Gastroesophageal sphincter (tissue), 4 donors: Measurements from ENCODE around the gene CDC42BPB. TPM values are rescaled to one million over a fixed set of nuclear protein-coding genes. Genes with fewer than 3 reads are reported as not detected.

Source experiments
- ATAC-seq: fragments of 150-250 bp; one replicate; pipeline ENCODE4 v1.9.1; 2016; ENCODE audit warnings: mild to moderate bottlenecking, moderate library complexity
- H3K27ac ChIP-seq, 4 donors: fragments of 200-600 bp; sonication (generic) in 3 of 4; 1 replicate in 3 of 4; 2 replicates in 1 of 4; pipeline ENCODE4 v1.5.1; 2016 to 2019
- H3K27me3 ChIP-seq: fragments of 200-600 bp; sonication (generic); one replicate; pipeline ENCODE4 v1.5.1; 2019
- H3K36me3 ChIP-seq, 2 donors: fragments of 200-600 bp; sonication (generic); one replicate each; pipeline ENCODE4 v1.5.1; 2019; ENCODE audit warnings: control low read depth in 1 of 2
- H3K4me1 ChIP-seq, 3 donors: fragments of 200-600 bp; sonication (generic); 1 replicate in 2 of 3; 2 replicates in 1 of 3; pipeline ENCODE4 v1.5.1; 2016 to 2019; ENCODE audit warnings: control low read depth in 2 of 3
- H3K4me3 ChIP-seq, 2 donors: fragments of 200-600 bp; sonication (generic); one replicate each; pipeline ENCODE4 v1.5.1; 2019; ENCODE audit warnings: mild to moderate bottlenecking in 1 of 2, moderate library complexity in 1 of 2
- H3K9me3 ChIP-seq, 3 donors: fragments of 200-600 bp; sonication (generic); one replicate each; pipeline ENCODE4 v1.5.1; 2017 to 2019; ENCODE audit warnings: control low read depth in 2 of 3
- EP300 ChIP-seq: sonication (generic); formaldehyde crosslinking; IDR thresholded peaks from one replicate; pipeline ENCODE4 v1.6.1; 2017; ENCODE audit warnings: antibody characterized with exemption, mild to moderate bottlenecking
- POLR2A ChIP-seq, 2 donors: fragments of 450-650 bp; IDR thresholded peaks; one replicate each; pipeline ENCODE4 v1.6.1; 2017; ENCODE audit warnings: antibody characterized with exemption in 2 of 2, mild to moderate bottlenecking in 2 of 2, moderate library complexity in 1 of 2
- POLR2AphosphoS5 ChIP-seq: sonication (generic); formaldehyde crosslinking; IDR thresholded peaks from one replicate; pipeline ENCODE4 v1.6.1; 2017; ENCODE audit warnings: antibody characterized with exemption
- WGBS, 2 donors: methylation state at CpG; one replicate each; pipeline ENCODE4 v1.1.5; 2018; ENCODE audit warnings: low coverage in 1 of 2; 5-methylcytosine and 5-hydroxymethylcytosine counted together
- total RNA-seq, 4 donors: library from RNA; depleted of rRNA; stranded (reverse); fragments of >200 nt; gene quantifications; one replicate each; pipeline ENCODE4 v1.1.0, GENCODE V29; 2016
- TF ChIP-seq, protein P1 (sequence below), 4 experiments: fragments of 200-600 bp in 2 of 4; fragments of 450-650 bp in 2 of 4; sonication (generic) in 1 of 4; IDR thresholded peaks; one replicate each; pipeline ENCODE4 v1.5.1; 2017 to 2019; ENCODE audit warnings: antibody characterized with exemption in 4 of 4, mild to moderate bottlenecking in 2 of 4, moderate library complexity in 2 of 4

The CDC42BPB gene
- total RNA-seq, 4 donors from 2014 or later: 86.7 to 151 (median 97.3) TPM

DNA sequence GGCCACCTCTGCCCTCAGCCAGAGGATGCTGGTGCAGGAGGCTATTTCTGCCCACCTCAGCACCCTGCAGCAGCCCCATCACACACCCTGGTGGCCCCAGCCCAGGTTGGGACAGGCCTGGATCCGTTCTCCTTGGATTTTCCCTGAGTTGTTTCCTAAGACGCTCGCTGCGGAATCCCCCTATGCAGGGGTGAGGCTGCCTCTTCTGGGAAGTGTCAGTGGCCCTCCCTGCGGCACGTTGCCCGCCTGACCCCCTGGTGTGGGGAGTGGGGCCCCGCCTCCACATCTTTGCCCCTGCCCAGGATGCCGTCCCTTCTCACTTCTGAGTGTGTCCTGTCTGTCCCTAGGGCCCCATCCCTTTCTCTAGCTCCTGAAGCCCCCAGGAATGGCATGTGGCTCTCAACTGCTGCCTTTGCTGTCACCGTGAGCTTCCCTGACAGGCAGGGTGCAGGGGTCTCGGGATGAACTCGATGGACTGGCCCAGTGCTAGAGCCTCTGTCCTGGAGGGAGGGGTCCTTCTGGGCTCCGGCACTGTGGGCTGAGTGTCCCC, 36.6 kb upstream of the CDC42BPB start:
- no peaks in the 10 kb centered on the region for H3K9me3 ChIP-seq
- peak overlapping the region in 1 of 2 donors; percentile 30 for H3K4me3 ChIP-seq
- H3K27ac ChIP-seq: peak overlapping the region in 3 of 4 donors; percentile 62 to 79 (median 75)
- no peak for ATAC-seq
- H3K36me3 ChIP-seq: no peaks in the 10 kb centered on the region
- no CpG with 5 or more reads among the region's 13 CpGs for WGBS, 2 donors
- H3K4me1 ChIP-seq: peaks cover 0 to 21% (median 13%) of the 10 kb centered on the region in 3 donors
- H3K27me3 ChIP-seq: peaks cover 14% of the 10 kb centered on the region
- peak in 1 of 2 donors; percentile 9 for TF ChIP-seq POLR2A (IDR thresholded peaks at IDR 0.05)
- no peak for TF ChIP-seq EP300

DNA sequence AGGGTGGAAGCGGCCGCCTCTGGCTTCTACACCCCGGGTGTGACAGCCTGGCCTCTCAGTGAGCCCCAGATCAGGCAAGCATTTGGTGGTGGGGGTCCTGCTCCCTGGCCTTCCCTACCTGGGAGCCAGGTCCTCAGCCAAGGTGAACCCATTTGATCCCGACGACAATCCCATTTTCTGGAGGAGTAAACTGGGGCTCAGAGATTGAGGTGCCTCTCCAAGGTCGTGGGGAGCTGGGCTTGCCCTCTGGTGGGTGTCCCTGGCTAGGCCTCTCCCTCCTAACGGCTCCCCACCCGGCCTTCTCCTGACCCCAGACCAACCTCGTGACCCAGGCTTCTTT, 34.5 kb upstream of the CDC42BPB start:
- Histone ChIP-seq H3K4me1 (peaks cover 0 to 20% (median 13%) of the 10 kb centered on the region in 3 donors), H3K27ac (peak overlapping the region in 3 of 4 donors; percentile 41 to 71 (median 64)), H3K4me3 (peak overlapping the region; percentile 40 to 60), H3K9me3 (no peaks in the 10 kb centered on the region), H3K27me3 (peaks cover 15% of the 10 kb centered on the region), H3K36me3 (no peaks in the 10 kb centered on the region)
- no CpG with 5 or more reads among the region's 9 CpGs for WGBS, 2 donors
- TF ChIP-seq, protein P1, sequence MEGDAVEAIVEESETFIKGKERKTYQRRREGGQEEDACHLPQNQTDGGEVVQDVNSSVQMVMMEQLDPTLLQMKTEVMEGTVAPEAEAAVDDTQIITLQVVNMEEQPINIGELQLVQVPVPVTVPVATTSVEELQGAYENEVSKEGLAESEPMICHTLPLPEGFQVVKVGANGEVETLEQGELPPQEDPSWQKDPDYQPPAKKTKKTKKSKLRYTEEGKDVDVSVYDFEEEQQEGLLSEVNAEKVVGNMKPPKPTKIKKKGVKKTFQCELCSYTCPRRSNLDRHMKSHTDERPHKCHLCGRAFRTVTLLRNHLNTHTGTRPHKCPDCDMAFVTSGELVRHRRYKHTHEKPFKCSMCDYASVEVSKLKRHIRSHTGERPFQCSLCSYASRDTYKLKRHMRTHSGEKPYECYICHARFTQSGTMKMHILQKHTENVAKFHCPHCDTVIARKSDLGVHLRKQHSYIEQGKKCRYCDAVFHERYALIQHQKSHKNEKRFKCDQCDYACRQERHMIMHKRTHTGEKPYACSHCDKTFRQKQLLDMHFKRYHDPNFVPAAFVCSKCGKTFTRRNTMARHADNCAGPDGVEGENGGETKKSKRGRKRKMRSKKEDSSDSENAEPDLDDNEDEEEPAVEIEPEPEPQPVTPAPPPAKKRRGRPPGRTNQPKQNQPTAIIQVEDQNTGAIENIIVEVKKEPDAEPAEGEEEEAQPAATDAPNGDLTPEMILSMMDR (IDR thresholded peaks at IDR 0.05): no peak
- no peak for ATAC-seq

DNA sequence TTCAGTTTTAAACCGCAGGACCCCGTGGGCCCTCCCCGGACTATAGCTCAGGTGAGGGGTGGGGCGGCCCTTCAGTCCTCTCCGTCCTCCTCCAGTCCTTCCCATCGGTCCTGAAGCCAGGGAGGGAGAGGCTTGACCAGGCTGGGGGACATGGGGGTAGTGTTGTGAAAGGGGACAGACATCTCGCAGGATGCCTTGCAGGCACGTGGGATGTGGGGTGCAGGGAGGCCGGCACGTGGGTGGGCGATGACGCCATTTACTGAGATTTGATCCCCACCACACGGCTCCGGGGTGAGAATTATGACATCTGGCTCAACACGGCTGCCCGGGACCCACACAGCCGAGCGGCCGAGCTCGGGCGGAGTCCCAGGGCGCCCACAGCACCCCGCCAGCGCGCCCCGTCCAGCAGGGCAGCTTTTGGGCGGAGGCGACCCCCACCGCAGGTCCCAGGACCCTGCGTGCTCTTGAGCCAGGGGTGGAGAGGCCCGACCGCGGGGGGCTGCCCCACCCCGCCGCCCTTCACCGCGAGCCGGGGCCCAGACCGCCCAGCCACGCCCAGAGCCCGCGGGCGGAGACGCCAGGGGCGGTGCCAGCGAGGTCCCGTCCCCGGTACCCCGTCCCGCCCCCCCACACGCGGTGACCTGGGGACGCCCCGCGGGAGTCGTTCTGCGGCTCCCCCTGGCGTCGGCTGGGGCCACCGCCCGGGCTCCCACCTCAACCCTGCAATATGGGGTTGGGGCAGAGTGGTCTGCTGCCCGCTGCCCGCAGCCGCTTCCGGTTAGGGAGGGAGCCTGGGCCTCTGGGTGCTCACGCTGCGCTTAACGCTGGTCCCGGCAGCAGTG, 33.9 kb upstream of the CDC42BPB start:
- peak; percentile 61 for ATAC-seq
- H3K27ac ChIP-seq: peak overlapping the region in 3 of 4 donors; percentile 41 to 71 (median 64)
- peaks cover 21% of the 10 kb centered on the region for H3K27me3 ChIP-seq
- 4 to 20% methylated on average over 6 to 11 of the region's 69 CpGs for WGBS, 2 donors
- no peaks in the 10 kb centered on the region for H3K36me3 ChIP-seq
- TF ChIP-seq POLR2A (IDR thresholded peaks at IDR 0.05) (no peak), EP300 (no peak), POLR2AphosphoS5 (no peak)
- TF ChIP-seq, protein P1 (IDR thresholded peaks at IDR 0.05): peak in 3 of 4 experiments; percentile 30 to 75 (median 45)
- H3K4me1 ChIP-seq: peaks cover 0 to 20% (median 13%) of the 10 kb centered on the region in 3 donors
- no peaks in the 10 kb centered on the region for H3K9me3 ChIP-seq
- peak overlapping the region; percentile 40 to 60 for H3K4me3 ChIP-seq

DNA sequence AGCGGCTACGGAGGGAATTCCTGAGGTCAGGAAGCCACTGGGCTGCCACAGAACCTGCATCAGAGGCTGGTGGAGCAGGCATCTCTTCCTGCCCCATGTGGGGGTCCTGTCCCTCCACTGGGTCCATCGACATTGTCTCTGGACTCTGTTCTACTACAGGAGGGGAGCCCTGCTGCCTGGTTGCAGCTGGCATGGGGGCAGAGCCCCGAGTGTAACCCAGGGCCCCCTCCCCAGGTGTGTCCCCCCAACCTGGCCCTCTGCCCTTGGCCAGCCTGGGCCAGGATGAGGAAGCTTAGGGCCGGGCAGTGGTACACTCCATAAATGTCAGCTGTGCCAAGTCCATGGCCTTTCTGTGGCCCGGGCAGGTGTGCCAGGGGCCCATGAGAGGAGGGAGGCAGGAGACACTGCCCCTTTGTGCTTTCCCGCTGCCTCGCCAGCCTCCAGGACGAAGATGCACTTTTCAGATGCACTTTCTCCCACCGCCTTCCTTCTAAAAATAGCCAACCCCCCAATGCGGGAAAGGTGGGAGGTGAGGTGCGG, 33.2 kb upstream of the CDC42BPB start:
- no peak for ATAC-seq
- Histone ChIP-seq H3K27me3 (peaks cover 28% of the 10 kb centered on the region), H3K27ac (no peak overlapping the region), H3K4me3 (no peak overlapping the region), H3K4me1 (peaks cover 0 to 20% (median 13%) of the 10 kb centered on the region in 3 donors), H3K36me3 (no peaks in the 10 kb centered on the region), H3K9me3 (no peaks in the 10 kb centered on the region)
- TF ChIP-seq POLR2AphosphoS5 (no peak), POLR2A (IDR thresholded peaks at IDR 0.05) (no peak), EP300 (no peak)
- TF ChIP-seq, protein P1 (IDR thresholded peaks at IDR 0.05): no peak
- 87 to 100% methylated on average over 1 to 3 of the region's 12 CpGs for WGBS, 2 donors

DNA sequence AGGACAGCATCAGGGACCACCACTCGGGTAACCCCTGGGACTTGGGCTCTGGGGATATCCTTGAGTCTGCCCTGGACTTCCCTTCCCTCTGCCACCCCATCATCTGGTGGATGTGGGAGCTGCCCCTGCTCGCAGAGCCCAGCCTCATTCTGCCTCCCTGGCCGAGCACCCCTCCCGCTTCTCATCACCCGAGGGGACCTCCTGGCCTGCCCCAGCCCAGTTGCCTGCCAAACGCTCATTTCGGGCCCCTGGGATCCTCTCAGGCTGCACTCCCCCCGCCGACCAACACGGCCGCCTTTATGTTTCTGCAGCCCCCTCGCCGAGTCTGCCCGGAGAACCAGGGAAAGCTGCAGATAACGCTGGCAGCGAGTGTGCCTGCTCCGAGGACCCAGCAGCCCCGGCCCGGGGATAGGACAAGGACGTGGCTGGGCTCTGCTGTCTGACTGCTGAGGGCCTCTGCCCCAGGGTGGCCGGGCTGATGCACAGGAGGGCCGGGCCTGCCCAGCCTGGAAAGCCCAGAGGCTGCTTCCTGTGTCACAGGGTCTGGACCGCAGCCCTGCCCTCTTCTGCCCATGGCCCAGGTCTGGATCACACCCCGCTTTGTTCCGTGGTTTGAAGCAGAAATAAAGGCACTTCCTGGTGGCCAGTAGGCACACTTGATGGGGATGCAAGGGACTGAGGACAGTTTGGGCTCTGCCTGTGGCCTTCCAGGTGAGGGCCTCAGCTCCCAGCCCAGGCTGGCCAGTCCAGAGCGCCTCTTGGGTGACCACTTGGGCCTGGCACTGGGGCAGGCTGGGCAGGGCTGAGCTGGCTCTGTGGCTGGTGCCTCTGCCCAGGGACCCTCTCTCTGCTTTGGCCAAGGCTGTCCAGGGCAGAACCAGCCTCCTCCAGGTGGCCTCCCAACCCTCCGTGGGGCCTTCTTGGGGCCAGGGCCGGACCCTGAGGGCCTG, 32.3 kb upstream of the CDC42BPB start:
- peaks cover 0 to 18% (median 12%) of the 10 kb centered on the region in 3 donors for H3K4me1 ChIP-seq
- H3K36me3 ChIP-seq: no peaks in the 10 kb centered on the region
- peaks cover 37% of the 10 kb centered on the region for H3K27me3 ChIP-seq
- no peak for TF ChIP-seq POLR2AphosphoS5
- no peak for TF ChIP-seq EP300
- no peak for TF ChIP-seq POLR2A (IDR thresholded peaks at IDR 0.05)
- TF ChIP-seq, protein P1 (IDR thresholded peaks at IDR 0.05): no peak
- no peak for ATAC-seq
- no peak overlapping the region for H3K27ac ChIP-seq
- no peaks in the 10 kb centered on the region for H3K9me3 ChIP-seq
- WGBS, 2 donors: 86% methylated on average over 9 of the region's 28 CpGs; no CpG with 5 or more reads in 1 of the 2 donors
- no peak overlapping the region for H3K4me3 ChIP-seq
